Activated naive CD4-positive, alpha-beta T cell treated with anti-CD3 and anti-CD28 coated beads for 36 hours (primary cell): ENCODE results near the gene TBRG4. TPM values are rescaled to one million over a fixed set of nuclear protein-coding genes. Genes with fewer than 3 reads are reported as not detected.

Source experiments
- CTCF ChIA-PET: fragments of 350-600 bp; sonication (Branson Sonifier 250); formaldehyde crosslinking; loops from one replicate; lab custom pipeline; 2021; ENCODE audit warnings: antibody characterized with exemption; lab: Charles Lee
- DNase-seq: peaks from one replicate; pipeline ENCODE4 v3.0.0-alpha.2; 2020
- H3K27ac Mint-ChIP-seq: one replicate; pipeline ENCODE4 v1.8.0; 2021; ENCODE audit warnings: mild to moderate bottlenecking, mixed read lengths
- H3K27me3 Mint-ChIP-seq: one replicate; pipeline ENCODE4 v1.8.0; 2021; ENCODE audit warnings: low read depth, mixed read lengths
- H3K36me3 Mint-ChIP-seq: one replicate; pipeline ENCODE4 v1.8.0; 2021; ENCODE audit warnings: low read depth, mixed read lengths
- H3K4me1 Mint-ChIP-seq: one replicate; pipeline ENCODE4 v1.8.0; 2021; ENCODE audit warnings: low read depth, mixed read lengths
- H3K4me3 Mint-ChIP-seq: one replicate; pipeline ENCODE4 v1.8.0; 2021; ENCODE audit warnings: mild to moderate bottlenecking, moderate library complexity, mixed read lengths
- H3K9me3 Mint-ChIP-seq: one replicate; pipeline ENCODE4 v1.8.0; 2021; ENCODE audit warnings: mixed read lengths
- intact Hi-C: fragments of 100-400 bp; cut with micrococcal nuclease; formaldehyde crosslinking; loops from one replicate; pipeline ENCODE4 v1.15.1; 2023
- total RNA-seq, 2 experiments: library from RNA; stranded (reverse); gene quantifications; one replicate each; pipeline ENCODE4 v1.2.3, GENCODE V29; 2021

The TBRG4 gene
- total RNA-seq, 2 experiments from 2014 or later: 127 to 136 TPM

GRCh38 chr7:45108863-45109262, 2.6 kb downstream of the TBRG4 start:
- intact Hi-C loops: no loop called here
- Mint-ChIP-seq H3K4me3 (peak overlapping the region; percentile 60), H3K9me3 (no peaks in the 10 kb centered on the region), H3K4me1 (peaks cover 45% of the 10 kb centered on the region), H3K36me3 (peaks cover 45% of the 10 kb centered on the region), H3K27ac (peak overlapping the region; percentile 65), H3K27me3 (no peaks in the 10 kb centered on the region)
- CTCF ChIA-PET: no interaction called here
- DNase-seq: no peak

DNA sequence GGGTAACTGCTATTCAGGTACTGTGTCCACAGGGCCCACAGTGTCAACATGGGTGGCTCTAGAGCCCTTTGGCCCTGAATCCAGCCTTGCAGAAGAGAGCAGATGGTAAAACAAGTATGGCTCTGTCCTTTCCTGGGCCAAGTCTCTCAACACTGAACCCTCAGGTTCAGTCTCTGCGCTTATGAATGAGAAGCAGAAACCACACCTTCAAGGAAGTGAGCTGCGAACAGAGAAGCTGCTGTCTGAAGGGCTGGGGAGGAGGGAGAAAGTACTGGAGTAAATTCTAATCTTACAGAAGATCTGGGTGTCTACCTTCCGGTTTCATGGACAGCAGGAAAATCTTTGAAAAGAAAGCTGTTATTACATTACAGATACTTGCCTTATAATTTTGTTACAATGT, 4.1 kb downstream of the TBRG4 start:
- H3K4me1 Mint-ChIP-seq: peaks cover 40% of the 10 kb centered on the region
- no peaks in the 10 kb centered on the region for H3K27me3 Mint-ChIP-seq
- peak overlapping the region; percentile 52 for H3K27ac Mint-ChIP-seq
- peaks cover 50% of the 10 kb centered on the region for H3K36me3 Mint-ChIP-seq
- peak overlapping the region; percentile 34 for H3K4me3 Mint-ChIP-seq
- DNase-seq: no peak
- H3K9me3 Mint-ChIP-seq: no peaks in the 10 kb centered on the region
- CTCF ChIA-PET: interaction anchor here (1.3 to 1.4 kb wide), 2 partner anchors 29 to 124 kb away, joined by 4 read pairs; no protein-coding TSS in a partner anchor
- intact Hi-C loops: no loop called here

- CTCF ChIA-PET: interaction anchor here (0.6 to 1.4 kb wide), 3 partner anchors 29 to 123 kb away, joined by 3 to 4 read pairs (median 4); no protein-coding TSS in a partner anchor
- H3K4me3 Mint-ChIP-seq: no peak overlapping the region
- H3K4me1 Mint-ChIP-seq: peaks cover 40% of the 10 kb centered on the region
- intact Hi-C loops: no loop called here
- H3K36me3 Mint-ChIP-seq: peaks cover 51% of the 10 kb centered on the region
- DNase-seq: no peak
- H3K9me3 Mint-ChIP-seq: no peaks in the 10 kb centered on the region
- H3K27ac Mint-ChIP-seq: no peak overlapping the region
- no peaks in the 10 kb centered on the region for H3K27me3 Mint-ChIP-seq
Observed at GRCh38 chr7:45106820-45107219, 4.7 kb downstream of the TBRG4 start.

GRCh38 chr7:45105588-45106188, 5.8 kb downstream of the TBRG4 start:
- Mint-ChIP-seq H3K9me3 (no peaks in the 10 kb centered on the region), H3K4me3 (no peak overlapping the region), H3K27ac (no peak overlapping the region), H3K4me1 (peaks cover 37% of the 10 kb centered on the region), H3K27me3 (no peaks in the 10 kb centered on the region), H3K36me3 (peaks cover 48% of the 10 kb centered on the region)
- intact Hi-C loops: no loop called here
- no peak for DNase-seq
- CTCF ChIA-PET: interaction anchor here (0.6 kb wide), 1 partner anchor 63 kb away, joined by 4 read pairs; no protein-coding TSS in a partner anchor

DNA sequence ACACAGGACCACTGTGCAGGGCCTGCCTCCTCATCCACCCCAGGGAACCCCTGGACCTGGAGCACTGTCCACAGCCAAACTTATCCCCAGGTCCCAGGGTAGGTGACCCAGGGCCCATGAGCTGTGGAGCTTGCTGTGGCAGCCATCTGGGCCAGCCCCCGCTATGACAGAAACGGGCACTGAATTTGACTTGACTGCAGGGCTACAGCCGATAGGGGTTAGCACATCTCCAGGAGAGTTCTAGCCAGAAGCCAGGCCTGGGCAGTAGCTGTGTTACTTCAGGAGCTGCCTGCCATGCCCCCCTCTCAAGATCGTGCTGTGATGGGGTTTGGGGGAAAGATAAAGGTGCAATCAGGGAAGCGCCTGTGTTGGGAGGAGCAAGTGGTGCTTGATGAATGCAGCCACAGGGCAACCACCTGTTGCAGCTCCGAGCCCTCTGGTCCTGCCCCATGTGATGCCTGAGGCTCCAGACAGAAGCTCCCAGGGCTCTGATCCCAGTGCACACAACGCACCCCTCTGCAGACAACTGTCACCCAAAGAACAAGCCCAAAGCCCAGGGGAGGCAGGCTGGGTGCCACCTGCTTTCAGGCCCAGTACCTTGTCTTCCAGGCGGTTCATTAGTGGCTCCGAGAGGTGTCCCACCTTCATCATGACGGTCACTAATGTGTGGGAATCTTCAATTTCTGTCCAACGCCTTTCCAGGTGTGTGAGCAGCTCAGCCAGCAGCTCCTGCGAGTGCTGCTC, 6.5 kb downstream of the TBRG4 start:
- H3K4me3 Mint-ChIP-seq: no peak overlapping the region
- H3K27ac Mint-ChIP-seq: no peak overlapping the region
- intact Hi-C loops: no loop called here
- H3K27me3 Mint-ChIP-seq: no peaks in the 10 kb centered on the region
- DNase-seq: no peak
- H3K36me3 Mint-ChIP-seq: peaks cover 42% of the 10 kb centered on the region
- CTCF ChIA-PET: interaction anchor here (0.6 to 0.8 kb wide), 2 partner anchors 12 to 62 kb away, joined by 3 to 4 read pairs; no protein-coding TSS in a partner anchor
- peaks cover 33% of the 10 kb centered on the region for H3K4me1 Mint-ChIP-seq
- no peaks in the 10 kb centered on the region for H3K9me3 Mint-ChIP-seq

DNA sequence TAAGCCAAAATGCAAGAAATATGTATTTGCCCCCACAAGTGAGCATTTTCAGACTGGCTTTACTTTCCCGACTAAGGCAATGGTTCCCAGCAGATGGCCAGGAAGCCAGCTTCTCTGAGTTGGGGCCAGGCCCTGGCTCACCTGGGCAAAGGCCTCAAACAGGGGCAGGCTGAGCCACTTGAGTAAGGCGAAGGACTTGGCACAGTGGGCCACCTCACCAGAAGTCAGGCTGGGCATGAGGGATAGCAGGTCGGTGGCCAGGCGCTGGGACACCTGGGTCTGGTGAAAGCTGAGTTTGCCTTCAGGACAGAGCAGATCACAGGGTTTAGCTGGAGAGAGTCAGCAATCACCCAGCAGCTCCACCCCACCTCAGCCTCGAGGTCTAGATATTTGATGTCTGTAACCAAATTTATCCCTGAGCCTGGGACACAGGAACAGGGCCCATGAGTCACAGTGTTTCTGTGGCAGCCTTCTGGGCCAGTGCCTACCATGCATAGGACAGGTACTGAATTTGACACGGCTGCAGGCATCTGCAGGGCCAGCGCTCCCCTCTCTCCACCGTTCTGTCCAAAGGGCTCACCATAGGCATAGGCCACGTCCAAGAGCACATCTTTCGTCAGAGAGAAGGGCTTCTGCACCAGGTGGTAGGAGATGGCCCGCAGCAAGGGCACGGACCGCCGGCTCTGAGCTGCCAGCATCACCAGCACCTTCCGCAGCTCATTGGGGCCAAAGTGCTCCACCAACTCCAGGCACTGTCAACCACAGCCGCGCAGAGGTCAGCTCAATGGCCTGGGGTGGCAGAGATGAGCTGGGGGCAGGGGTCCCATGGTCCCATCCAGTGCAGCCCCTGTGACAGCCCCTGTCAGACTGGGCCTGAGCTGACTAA, 7.3 kb downstream of the TBRG4 start:
- H3K27me3 Mint-ChIP-seq: no peaks in the 10 kb centered on the region
- intact Hi-C loops: no loop called here
- peaks cover 39% of the 10 kb centered on the region for H3K36me3 Mint-ChIP-seq
- CTCF ChIA-PET: interaction anchor here (0.8 to 1.0 kb wide), 3 partner anchors 8 to 46 kb away, joined by 3 to 4 read pairs (median 3); partner anchors contain the start of gene TBRG4
- no peaks in the 10 kb centered on the region for H3K9me3 Mint-ChIP-seq
- peaks cover 29% of the 10 kb centered on the region for H3K4me1 Mint-ChIP-seq
- no peak overlapping the region for H3K4me3 Mint-ChIP-seq
- H3K27ac Mint-ChIP-seq: no peak overlapping the region
- DNase-seq: no peak

DNA sequence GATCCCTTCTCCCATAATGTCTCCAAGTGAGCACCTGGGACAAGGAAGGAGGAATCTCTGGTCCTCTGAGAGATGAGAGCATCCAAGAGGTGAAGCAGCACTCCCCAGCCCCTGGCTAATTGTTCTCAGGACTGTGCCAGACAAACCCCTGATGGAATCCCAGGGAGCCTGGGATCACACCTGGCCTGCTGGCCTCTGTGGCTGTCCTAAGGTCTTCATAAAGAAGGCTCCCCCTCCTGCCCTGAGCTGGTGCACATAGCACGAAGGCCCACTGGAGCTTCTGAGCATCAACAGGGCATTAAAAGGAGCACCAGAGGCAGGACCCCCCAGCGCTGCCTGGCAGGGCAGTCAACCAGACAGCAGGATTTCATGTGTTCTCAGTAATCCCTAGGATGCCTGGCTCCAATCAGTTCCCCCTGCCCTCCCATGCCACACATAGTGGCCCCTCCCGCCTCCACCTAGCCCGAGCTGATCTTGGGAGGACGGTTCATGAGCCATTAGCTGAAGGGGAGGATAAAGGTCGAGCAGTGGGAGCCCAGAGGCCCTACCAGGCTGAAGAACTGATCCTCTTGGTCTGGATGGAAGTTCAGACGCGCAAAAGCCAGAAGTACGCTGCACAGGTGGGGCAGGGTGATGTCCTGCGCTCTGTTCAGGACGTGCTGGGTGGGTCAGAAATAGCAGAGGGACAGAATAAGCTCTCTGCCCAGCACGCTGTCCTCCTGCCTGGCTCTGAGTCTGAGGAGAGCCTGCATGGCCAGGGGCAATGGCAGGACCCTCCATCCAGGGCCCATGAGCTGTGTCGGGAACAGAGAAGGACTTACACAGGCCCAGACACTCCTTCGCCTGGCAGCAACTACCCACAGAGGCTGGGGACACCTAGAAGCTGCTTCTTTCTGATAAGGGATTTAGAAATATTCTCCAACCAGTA, 8.4 kb downstream of the TBRG4 start:
- intact Hi-C loops: no loop called here
- no peaks in the 10 kb centered on the region for H3K9me3 Mint-ChIP-seq
- H3K36me3 Mint-ChIP-seq: peaks cover 31% of the 10 kb centered on the region
- CTCF ChIA-PET: interaction anchor here (0.8 to 1.0 kb wide), 3 partner anchors 9 to 101 kb away, joined by 3 to 4 read pairs (median 4); partner anchors contain the start of gene TBRG4
- no peak overlapping the region for H3K4me3 Mint-ChIP-seq
- DNase-seq: no peak
- H3K4me1 Mint-ChIP-seq: peaks cover 19% of the 10 kb centered on the region
- no peak overlapping the region for H3K27ac Mint-ChIP-seq
- H3K27me3 Mint-ChIP-seq: no peaks in the 10 kb centered on the region

- no peak overlapping the region for H3K27ac Mint-ChIP-seq
- peaks cover 6% of the 10 kb centered on the region for H3K4me1 Mint-ChIP-seq
- no peak overlapping the region for H3K4me3 Mint-ChIP-seq
- H3K27me3 Mint-ChIP-seq: no peaks in the 10 kb centered on the region
- no peaks in the 10 kb centered on the region for H3K9me3 Mint-ChIP-seq
- DNase-seq: no peak
- intact Hi-C loops: no loop called here
- H3K36me3 Mint-ChIP-seq: peaks cover 19% of the 10 kb centered on the region
- CTCF ChIA-PET: no interaction called here
Observed at GRCh38 chr7:45101748-45102147, 9.7 kb downstream of the TBRG4 start.

DNA sequence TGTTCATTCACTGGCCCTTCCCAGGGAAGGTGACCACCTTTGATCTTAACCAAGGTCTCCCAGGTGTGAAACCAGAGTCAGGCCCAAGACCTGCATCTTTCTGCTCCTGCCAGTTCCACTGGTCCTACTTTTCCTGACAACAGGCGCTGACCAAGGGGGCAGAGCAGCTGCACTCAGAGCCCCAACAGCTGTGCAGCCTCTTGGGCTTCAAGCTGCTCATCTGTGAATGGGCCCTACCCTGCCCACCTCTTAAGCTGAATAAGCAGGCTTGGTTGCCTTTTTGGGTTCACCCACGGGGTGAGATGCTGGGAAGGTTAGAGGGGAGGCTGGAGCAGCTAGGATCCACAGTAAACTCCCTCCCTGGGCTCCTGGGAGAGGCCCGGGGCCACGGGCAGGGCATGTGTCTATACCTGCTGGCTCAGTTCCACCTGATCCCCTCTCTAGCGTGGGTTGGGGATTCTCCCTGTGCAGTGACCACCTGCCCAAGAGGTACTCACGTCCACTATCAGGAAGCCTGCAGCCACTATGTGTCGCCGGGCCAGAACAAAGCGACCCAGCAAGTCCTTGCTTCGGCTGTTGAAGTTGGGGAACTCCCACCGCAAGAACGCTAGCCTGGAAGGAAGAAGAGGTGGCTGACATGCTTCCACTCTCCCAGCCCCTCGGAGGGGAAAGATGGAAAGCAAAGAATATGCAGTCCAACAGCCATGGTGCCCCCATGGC, 10.6 kb downstream of the TBRG4 start:
- H3K27me3 Mint-ChIP-seq: no peaks in the 10 kb centered on the region
- H3K4me3 Mint-ChIP-seq: no peak overlapping the region
- H3K9me3 Mint-ChIP-seq: no peaks in the 10 kb centered on the region
- CTCF ChIA-PET: no interaction called here
- DNase-seq: no peak
- no peak overlapping the region for H3K27ac Mint-ChIP-seq
- peaks cover 2% of the 10 kb centered on the region for H3K4me1 Mint-ChIP-seq
- peaks cover 19% of the 10 kb centered on the region for H3K36me3 Mint-ChIP-seq
- intact Hi-C loops: no loop called here

DNA sequence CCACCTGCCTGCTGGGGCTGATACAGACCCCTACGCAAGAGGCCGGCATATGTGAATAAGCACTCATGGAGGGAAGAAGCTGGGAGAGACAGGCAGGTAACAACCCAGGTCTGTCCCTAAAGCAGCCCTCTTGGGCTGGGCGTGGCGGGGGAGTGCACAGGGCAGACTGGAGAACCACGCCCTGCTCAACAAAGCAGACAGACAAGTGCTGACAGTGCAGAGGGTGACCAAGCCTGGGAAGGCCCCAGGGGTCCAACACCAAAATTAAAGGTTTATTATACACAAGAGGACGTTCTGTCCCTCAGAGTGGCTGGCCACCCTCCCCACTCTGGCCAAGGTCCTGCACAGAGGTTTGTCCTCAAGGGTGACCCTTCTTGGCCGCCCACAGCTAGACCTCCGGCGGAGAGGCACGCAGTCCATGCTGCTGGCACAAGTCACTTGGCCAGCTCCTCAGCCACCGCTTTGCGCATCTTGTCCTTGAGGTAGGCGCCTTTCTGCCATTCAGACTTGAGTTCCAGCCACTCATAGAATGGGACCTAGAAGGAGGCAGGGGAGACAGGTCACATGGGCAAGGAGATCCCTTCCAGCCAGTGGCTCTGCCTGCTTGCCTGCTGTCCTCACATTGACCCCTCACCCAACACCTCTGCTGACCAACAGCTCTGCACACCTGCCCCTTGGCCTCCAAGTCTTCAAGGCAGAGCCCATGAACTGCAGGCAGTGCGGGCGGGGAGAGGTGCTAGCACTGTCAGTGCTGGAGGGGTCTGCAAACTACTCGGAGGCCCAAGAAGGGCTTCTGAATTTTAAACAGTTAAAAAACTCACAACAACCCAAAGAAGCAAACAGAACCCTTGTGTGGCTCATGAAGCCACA, 11.4 kb downstream of the TBRG4 start:
- H3K9me3 Mint-ChIP-seq: no peaks in the 10 kb centered on the region
- no peak overlapping the region for H3K27ac Mint-ChIP-seq
- H3K27me3 Mint-ChIP-seq: no peaks in the 10 kb centered on the region
- peaks cover 13% of the 10 kb centered on the region for H3K36me3 Mint-ChIP-seq
- no peak overlapping the region for H3K4me3 Mint-ChIP-seq
- no peak for DNase-seq
- no peaks in the 10 kb centered on the region for H3K4me1 Mint-ChIP-seq
- intact Hi-C loops: no loop called here
- CTCF ChIA-PET: interaction anchor here (1.0 kb wide), 1 partner anchor 37 kb away, joined by 3 read pairs; no protein-coding TSS in a partner anchor
